HFFc6 (cell line): ENCODE results near the gene CNTNAP3. TPM values are rescaled to one million over a fixed set of nuclear protein-coding genes. Genes with fewer than 3 reads are reported as not detected.
"Not testable (repeated sequence)": the region's sequence is repeated elsewhere in the genome, so short reads cannot be mapped to it uniquely, and the experiment has no call there.

Experiments used
- DNase-seq: peaks from one replicate; pipeline ENCODE4 v3.0.0-alpha.2; 2018
- H3K27ac Mint-ChIP-seq: 2 replicates; pipeline ENCODE4 v1.8.0; 2020; ENCODE audit warnings: mild to moderate bottlenecking, mixed read lengths
- H3K27me3 Mint-ChIP-seq: 2 replicates; pipeline ENCODE4 v1.8.0; 2021; ENCODE audit warnings: mild to moderate bottlenecking, moderate library complexity, mixed read lengths; ENCODE audit not compliant: insufficient read depth
- H3K36me3 Mint-ChIP-seq: 2 replicates; pipeline ENCODE4 v1.8.0; 2021; ENCODE audit warnings: low read depth, mixed read lengths
- H3K4me1 Mint-ChIP-seq: 2 replicates; pipeline ENCODE4 v1.8.0; 2020; ENCODE audit warnings: low read depth, mixed read lengths
- H3K4me3 Mint-ChIP-seq: 2 replicates; pipeline ENCODE4 v1.8.0; 2020; ENCODE audit warnings: mild to moderate bottlenecking, moderate library complexity, mixed read lengths
- H3K9me3 Mint-ChIP-seq: 2 replicates; pipeline ENCODE4 v1.8.0; 2020; ENCODE audit warnings: mild to moderate bottlenecking, mixed read lengths
- CTCF ChIP-seq: fragments of 200-600 bp; sonication (generic); IDR thresholded peaks from 2 replicates; pipeline ENCODE4 v1.5.0; 2021; ENCODE audit warnings: antibody characterized with exemption, mild to moderate bottlenecking
- total RNA-seq, 6 experiments: library from RNA; stranded (reverse); fragmentation: NEBNext Ultra II Directional; extraction: Animal tissue kit (Norgen Biotek cat#: 25700); gene quantifications; 2 replicates in 1 of 6; 3 replicates in 5 of 6; pipeline ENCODE4 v1.2.3, GENCODE V29; 2021

The CNTNAP3 gene
- total RNA-seq, 6 experiments from 2014 or later = not detected

DNA sequence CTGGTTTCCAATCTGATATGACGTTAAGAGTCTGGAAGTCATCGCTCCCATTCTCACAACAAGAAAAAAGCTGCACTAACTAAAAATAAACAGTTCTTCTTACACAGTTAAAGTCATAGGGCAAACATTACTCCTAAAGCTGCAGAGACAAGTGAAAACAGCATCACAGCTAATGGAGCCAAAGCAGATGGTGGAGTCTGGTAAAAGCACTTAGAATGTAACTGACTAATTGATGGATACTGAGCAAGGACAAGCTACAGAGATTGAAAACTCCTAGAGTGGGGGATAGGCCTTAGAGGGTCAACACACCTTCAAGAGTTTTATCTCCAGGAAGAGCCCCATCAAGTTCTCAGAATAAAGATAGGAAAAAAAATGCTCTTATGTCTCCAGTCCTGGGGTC is 166.6 kb downstream of the CNTNAP3 start:
- H3K36me3 Mint-ChIP-seq, H3K27me3 Mint-ChIP-seq, H3K27ac Mint-ChIP-seq, DNase-seq, H3K4me3 Mint-ChIP-seq, H3K4me1 Mint-ChIP-seq: not testable (repeated sequence)
- H3K9me3 Mint-ChIP-seq = peaks cover 13% of the 10 kb centered on the region

- not testable (repeated sequence) for H3K4me3 Mint-ChIP-seq, H3K27ac Mint-ChIP-seq, H3K36me3 Mint-ChIP-seq, H3K9me3 Mint-ChIP-seq, H3K27me3 Mint-ChIP-seq, H3K4me1 Mint-ChIP-seq, DNase-seq
These were observed 176.2 kb downstream of the CNTNAP3 start for GRCh38 chr9:39111746-39112145.

GRCh38 chr9:39108145-39108544 is 179.8 kb downstream of the CNTNAP3 start:
- Mint-ChIP-seq H3K27me3 (no peaks in the 10 kb centered on the region), H3K4me3 (no peak overlapping the region), H3K27ac (no peak overlapping the region), H3K36me3 (no peaks in the 10 kb centered on the region), H3K4me1 (no peaks in the 10 kb centered on the region), H3K9me3 (peaks cover 9% of the 10 kb centered on the region)
- no peak for TF ChIP-seq CTCF
- no peak for DNase-seq

- H3K27ac Mint-ChIP-seq, H3K27me3 Mint-ChIP-seq, DNase-seq, H3K9me3 Mint-ChIP-seq, H3K4me1 Mint-ChIP-seq, H3K4me3 Mint-ChIP-seq, H3K36me3 Mint-ChIP-seq: not testable (repeated sequence)
These were observed 190.8 kb downstream of the CNTNAP3 start for GRCh38 chr9:39097208-39097607.

- H3K27ac Mint-ChIP-seq, DNase-seq, H3K27me3 Mint-ChIP-seq, H3K36me3 Mint-ChIP-seq, H3K4me3 Mint-ChIP-seq, H3K4me1 Mint-ChIP-seq: not testable (repeated sequence)
- peaks cover 10% of the 10 kb centered on the region for H3K9me3 Mint-ChIP-seq
These were observed 202.7 kb downstream of the CNTNAP3 start for GRCh38 chr9:39085311-39085710.

DNA sequence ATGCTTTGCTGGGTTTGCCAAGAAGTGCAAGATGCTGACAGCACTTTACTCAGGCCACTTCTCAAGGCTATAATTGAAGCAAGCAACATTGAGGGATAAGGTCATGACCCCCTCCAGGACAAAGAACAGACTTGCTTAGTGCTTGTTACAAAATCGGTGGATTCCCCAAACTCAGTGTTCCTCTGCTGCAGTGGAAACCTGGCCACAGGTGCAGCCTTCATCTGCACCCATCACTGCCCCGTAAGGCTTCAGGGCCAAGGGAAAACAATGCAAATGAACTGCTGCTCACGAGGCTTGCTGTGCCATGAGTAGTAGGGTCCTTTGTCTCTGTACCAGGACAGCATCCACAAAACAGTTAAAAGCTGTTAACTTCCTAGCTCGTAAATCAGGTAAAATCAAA is 205.4 kb downstream of the CNTNAP3 start:
- DNase-seq, H3K4me1 Mint-ChIP-seq, H3K36me3 Mint-ChIP-seq, H3K27ac Mint-ChIP-seq, H3K9me3 Mint-ChIP-seq, H3K27me3 Mint-ChIP-seq, H3K4me3 Mint-ChIP-seq: not testable (repeated sequence)

DNA sequence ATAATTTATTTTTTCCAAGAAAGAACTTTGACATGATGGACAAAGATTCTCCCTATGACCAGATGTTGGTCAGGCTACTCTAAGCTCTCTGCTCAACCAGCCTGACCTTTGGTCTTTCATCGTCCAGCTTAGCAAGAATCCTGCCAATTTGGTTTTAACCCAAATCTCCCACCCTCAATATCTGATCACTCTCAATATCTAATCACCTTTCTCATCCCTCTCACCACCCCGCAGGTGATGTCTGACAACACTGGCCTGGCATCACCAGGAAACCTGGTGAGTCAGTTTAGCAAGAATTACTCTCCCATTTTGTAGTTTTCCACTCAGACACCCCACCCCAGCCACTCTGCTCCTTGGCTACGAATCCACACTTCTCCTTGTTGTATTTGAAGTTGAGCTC is 207.9 kb downstream of the CNTNAP3 start:
- H3K27ac Mint-ChIP-seq, H3K27me3 Mint-ChIP-seq, H3K9me3 Mint-ChIP-seq: not testable (repeated sequence)

DNA sequence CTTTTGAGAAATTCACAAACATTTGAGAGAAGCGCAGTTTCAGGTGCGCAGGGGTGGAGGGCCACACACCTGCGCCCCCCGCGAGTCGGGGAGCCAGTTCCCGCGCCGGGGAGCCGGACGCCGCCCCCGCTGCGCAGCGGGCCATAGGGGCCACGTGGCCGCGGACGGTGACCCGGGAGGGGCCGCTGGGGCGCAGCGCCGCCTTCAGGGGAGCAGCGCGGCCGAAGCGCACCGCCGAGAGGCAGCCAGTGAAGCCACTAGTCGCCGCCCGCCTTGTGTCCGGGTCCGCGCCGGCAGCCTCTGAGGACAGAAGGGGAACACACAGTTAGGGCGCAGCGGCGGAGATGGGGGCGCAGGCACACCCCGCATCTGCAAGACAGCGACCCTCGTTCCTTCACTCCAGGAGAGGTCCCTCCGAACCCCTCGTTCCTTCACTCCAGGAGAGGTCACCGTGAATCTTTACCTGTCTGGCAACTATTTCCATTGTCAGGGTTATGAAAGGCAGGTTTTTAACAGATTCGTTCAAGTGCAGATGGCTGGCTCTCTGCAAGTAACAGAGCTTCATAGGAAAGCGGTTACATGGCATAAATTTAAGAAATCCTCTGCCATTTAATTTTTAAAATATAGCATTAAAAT is 209.2 kb downstream of the CNTNAP3 start:
- not testable (repeated sequence) for H3K27ac Mint-ChIP-seq, H3K27me3 Mint-ChIP-seq, H3K9me3 Mint-ChIP-seq, H3K36me3 Mint-ChIP-seq, H3K4me1 Mint-ChIP-seq, DNase-seq, H3K4me3 Mint-ChIP-seq

More for the DNA sequence above, 207.9 kb downstream of the CNTNAP3 start:
- H3K4me1 Mint-ChIP-seq, DNase-seq, H3K4me3 Mint-ChIP-seq, H3K36me3 Mint-ChIP-seq: not testable (repeated sequence)

- H3K9me3 Mint-ChIP-seq, H3K4me3 Mint-ChIP-seq, H3K27me3 Mint-ChIP-seq: not testable (repeated sequence)
These were observed 214.4 kb downstream of the CNTNAP3 start for GRCh38 chr9:39073537-39073936.

DNA sequence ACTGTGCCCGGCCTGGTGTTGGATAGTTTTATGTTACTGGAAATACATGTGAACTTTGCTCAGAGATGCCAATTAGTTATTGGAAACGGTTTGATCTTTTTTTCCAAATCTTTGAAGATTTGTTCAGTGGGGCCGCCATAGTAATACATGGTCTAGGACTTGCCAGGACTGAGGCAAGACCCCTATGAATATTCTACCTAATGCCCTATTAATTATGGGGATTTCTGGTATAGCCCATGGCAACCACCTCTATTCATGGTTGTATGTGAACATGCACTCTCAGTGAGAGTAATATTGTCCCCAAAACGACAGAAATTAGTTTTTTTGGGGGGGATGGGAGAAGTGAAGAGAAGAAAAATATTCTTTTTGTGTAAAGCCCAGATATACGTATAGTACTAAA is 220.3 kb downstream of the CNTNAP3 start:
- DNase-seq, H3K4me1 Mint-ChIP-seq, H3K27me3 Mint-ChIP-seq, H3K36me3 Mint-ChIP-seq, H3K27ac Mint-ChIP-seq, H3K4me3 Mint-ChIP-seq, H3K9me3 Mint-ChIP-seq: not testable (repeated sequence)

More at GRCh38 chr9:39073537-39073936, 214.4 kb downstream of the CNTNAP3 start:
- not testable (repeated sequence) for DNase-seq, H3K4me1 Mint-ChIP-seq, H3K36me3 Mint-ChIP-seq, H3K27ac Mint-ChIP-seq

- H3K36me3 Mint-ChIP-seq, H3K27ac Mint-ChIP-seq, H3K4me3 Mint-ChIP-seq: not testable (repeated sequence)
These were observed 225.0 kb downstream of the CNTNAP3 start for GRCh38 chr9:39062966-39063365.

GRCh38 chr9:39054453-39054852 is 233.5 kb downstream of the CNTNAP3 start:
- H3K27me3 Mint-ChIP-seq, H3K27ac Mint-ChIP-seq: not testable (repeated sequence)

More at GRCh38 chr9:39062966-39063365, 225.0 kb downstream of the CNTNAP3 start:
- not testable (repeated sequence) for H3K9me3 Mint-ChIP-seq, H3K27me3 Mint-ChIP-seq, DNase-seq, H3K4me1 Mint-ChIP-seq

GRCh38 chr9:39046833-39047232 is 241.1 kb downstream of the CNTNAP3 start:
- not testable (repeated sequence) for H3K27ac Mint-ChIP-seq, H3K4me3 Mint-ChIP-seq, H3K27me3 Mint-ChIP-seq, H3K4me1 Mint-ChIP-seq, DNase-seq, H3K36me3 Mint-ChIP-seq
- peaks cover 13% of the 10 kb centered on the region for H3K9me3 Mint-ChIP-seq

More at GRCh38 chr9:39054453-39054852, 233.5 kb downstream of the CNTNAP3 start:
- H3K4me3 Mint-ChIP-seq, H3K4me1 Mint-ChIP-seq, H3K9me3 Mint-ChIP-seq, DNase-seq, H3K36me3 Mint-ChIP-seq: not testable (repeated sequence)
